Right lung (tissue), 10 donors: ENCODE data around the gene GRIN1. TPM values are rescaled to one million over a fixed set of nuclear protein-coding genes. Genes with fewer than 3 reads are reported as not detected.

Source experiments
- DNase-seq, 2 donors: peaks; one replicate each; pipeline ENCODE4 v3.0.0-alpha.2; 2013
- long read RNA-seq, 8 donors: transcript quantifications; one replicate each; lab custom pipeline, GENCODE V29; 2026
- polyA plus RNA-seq, 5 donors: library from polyadenylated mRNA; unstranded; fragments of 120-200 nt; gene quantifications; one replicate each; pipeline versions ENCODE4 v1.2.1 to v1.2.3, GENCODE V29; 2013; ENCODE audit warnings: inconsistent platforms in 1 of 5, low replicate concordance in 1 of 5; ENCODE audit not compliant: insufficient read length in 5 of 5, insufficient read depth in 1 of 5

Gene GRIN1
- polyA plus RNA-seq, result under 1 TPM; 0.12 to 0.51 (median 0.23) TPM
- long read RNA-seq, donor 1, partial matches to known transcripts, result 0 of 14 reads
- long read RNA-seq, donor 1, other reads (novel, unspliced or antisense), result 14 of 14 reads
- long read RNA-seq, donor 2, result 0 reads
- long read RNA-seq, donor 3, result 0 reads
- long read RNA-seq, donor 4, result 0 reads
- long read RNA-seq, donor 5, result 0 reads
- long read RNA-seq, donor 6, result 0 reads
- long read RNA-seq, donor 7, result 0 reads
- long read RNA-seq, donor 8, result 0 reads

- DNase-seq, result peak in 1 of 2 donors; percentile 21
Observed at GRCh38 chr9:137138722-137139467, at the start of gene GRIN1. Gene GRIN1, plus strand, starts transcription at chr9:137139154. Its CDS starts 333 bp downstream, at chr9:137139487.

GRCh38 chr9:137089232-137089947 is 49.6 kb upstream of the GRIN1 start:
- no peak for DNase-seq

- DNase-seq, result no peak
Observed at GRCh38 chr9:137095664-137096517, 43.1 kb upstream of the GRIN1 start.

- no peak for DNase-seq
Observed at GRCh38 chr9:137096785-137097546, 42.0 kb upstream of the GRIN1 start.

DNA sequence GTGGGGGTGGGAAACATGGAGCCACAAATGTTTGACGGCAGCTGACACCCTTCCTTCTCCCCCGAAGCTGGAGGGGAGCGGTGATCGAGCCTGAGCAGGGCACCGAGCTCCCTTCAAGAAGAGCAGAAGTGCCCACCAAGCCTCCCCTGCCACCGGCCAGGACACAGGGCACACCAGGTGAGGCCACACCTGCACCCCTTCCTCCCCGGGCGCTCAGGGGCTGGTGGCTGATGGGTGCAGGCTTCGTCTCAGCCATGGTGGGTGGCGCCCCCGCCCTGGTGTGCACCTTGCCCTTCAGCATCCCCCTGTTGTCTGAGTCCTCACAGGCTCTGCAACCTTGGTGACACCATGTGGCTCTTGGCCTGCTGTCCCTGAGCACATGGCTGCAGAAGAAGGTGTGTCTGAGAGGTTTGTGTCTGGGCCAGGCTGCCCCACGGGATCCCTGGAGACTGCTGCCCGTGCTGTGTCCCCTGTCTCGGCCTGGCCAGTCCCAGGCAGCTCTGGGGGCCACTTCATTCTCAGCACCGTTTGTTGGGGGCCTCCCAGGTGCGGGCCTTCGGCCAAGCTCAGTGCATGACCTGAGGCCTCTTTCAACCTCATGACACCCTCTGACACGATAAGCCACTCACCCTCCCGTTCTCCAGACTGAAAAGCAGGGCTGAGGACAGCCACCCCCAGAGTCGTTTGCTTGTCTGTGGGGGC is 41.0 kb upstream of the GRIN1 start:
- no peak for DNase-seq

DNA sequence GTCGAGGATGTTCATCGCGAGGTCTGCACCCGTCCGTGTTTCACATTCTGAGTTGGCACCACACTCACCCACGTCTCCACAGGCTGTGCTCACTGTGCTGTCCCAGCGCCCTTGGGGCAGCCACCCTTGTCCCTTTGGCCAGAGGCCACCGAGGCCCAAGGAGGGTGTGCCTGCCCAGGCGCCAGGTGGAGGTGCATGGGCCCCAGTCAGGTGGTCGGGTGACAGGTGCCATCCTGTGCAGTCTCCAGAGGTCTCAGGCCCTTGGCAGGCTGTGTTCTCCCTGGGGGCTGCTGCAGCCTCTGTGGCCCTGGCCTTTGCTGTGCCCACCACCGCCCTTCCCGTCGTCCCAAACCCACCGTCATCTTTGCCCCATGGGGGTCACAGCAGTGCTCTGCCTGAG is 39.7 kb upstream of the GRIN1 start:
- DNase-seq, result no peak

- DNase-seq, result no peak
Observed at GRCh38 chr9:137103206-137103999, 35.6 kb upstream of the GRIN1 start.

- DNase-seq, result no peak
Observed at GRCh38 chr9:137105814-137106661, 32.9 kb upstream of the GRIN1 start.

DNA sequence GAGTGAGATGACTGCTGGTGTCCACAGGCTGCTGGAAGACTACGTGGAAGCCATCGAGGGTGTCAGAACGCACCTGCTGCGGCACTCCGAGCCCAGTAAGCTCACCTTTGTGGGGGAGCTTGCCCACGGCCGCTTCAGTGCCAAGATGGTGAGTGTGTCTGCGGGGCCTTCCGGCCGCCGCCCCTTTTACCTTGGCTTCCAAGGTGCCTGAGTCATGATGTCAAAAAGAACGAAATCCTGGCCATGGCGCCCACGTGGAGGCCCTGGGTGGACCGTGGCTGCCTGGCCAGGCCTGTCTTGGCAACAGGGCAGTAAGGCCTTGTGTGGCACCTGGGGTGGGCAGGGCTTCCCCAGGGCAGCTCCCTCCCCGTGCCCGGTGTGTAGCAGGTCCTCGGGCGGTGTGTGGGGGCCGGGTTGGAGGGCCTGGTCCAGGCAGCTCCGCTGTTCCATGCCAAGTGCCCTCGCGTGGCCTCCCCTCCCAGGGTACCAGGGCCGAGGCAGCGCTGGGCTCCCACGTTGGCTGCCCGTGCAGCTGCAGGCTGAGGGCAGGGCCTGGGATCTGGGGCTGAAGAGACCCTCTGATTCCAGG is 32.2 kb upstream of the GRIN1 start:
- DNase-seq, result no peak

GRCh38 chr9:137107312-137107921 is 31.5 kb upstream of the GRIN1 start:
- DNase-seq, result no peak

GRCh38 chr9:137107982-137108381 is 31.0 kb upstream of the GRIN1 start:
- DNase-seq, result no peak

- no peak for DNase-seq
Observed at GRCh38 chr9:137108608-137109249, 30.2 kb upstream of the GRIN1 start.

GRCh38 chr9:137109250-137110146 is 29.5 kb upstream of the GRIN1 start:
- no peak for DNase-seq

DNA sequence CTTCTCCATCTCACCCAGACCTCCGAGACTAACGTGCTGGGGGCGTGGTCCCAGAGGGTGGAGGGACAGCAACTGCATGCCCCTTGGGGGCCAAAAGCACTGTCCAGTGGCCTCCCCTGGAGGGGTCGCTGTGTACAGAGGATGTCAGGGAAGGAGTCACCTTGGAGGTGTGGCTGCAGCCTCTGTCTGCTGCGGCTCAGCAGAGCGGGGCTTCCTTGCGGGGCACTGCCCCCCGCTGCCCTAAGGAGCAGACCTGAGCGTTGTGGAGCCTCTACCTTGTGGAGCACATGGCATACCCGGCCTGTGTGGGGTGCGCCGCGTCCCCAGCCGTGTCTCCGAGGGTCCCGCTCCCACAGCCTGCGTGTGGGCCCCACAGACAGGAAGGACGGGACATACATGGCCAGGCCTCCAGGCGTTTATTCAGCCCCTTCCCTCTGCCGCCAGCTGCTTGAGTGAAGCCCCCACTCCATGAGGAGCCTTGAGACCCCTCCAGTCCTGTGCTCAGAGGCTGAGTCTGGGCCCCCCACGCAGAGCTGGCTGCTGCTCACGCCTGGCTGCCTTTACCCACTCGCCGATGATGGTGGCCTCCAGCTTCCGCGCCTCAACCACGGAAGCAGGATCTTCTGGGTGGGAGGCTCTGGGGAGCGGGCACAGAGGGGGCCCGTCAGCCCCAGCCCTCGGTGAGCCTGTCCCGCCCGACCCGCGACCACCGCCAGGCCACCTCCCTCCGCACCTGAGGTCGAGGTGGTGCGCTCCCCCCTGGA is 28.6 kb upstream of the GRIN1 start:
- no peak for DNase-seq
